ENCODE measurements around the gene METRN. TPM values are rescaled to one million over a fixed set of nuclear protein-coding genes. Genes with fewer than 3 reads are reported as not detected.

The METRN gene
- total RNA-seq, 4 donors from 2014 or later = 13.3 to 29.5 (median 26.0) TPM

- TF ChIP-seq CTCF (IDR thresholded peaks at IDR 0.05; ENCODE audit: low read depth) = no peak
These were observed 35.8 kb upstream of the METRN start for GRCh38 chr16:678858-679813.

GRCh38 chr16:679814-680624 is 34.9 kb upstream of the METRN start, which contains the start of gene STUB1:
STUB1 (plus strand) TSS chr16:680410; CDS start chr16:680526, 116 bp downstream.
- TF ChIP-seq CTCF (IDR thresholded peaks at IDR 0.05; ENCODE audit: low read depth) = no peak

- no peak for TF ChIP-seq CTCF (IDR thresholded peaks at IDR 0.05; ENCODE audit: low read depth)
These were observed 34.3 kb upstream of the METRN start for GRCh38 chr16:680625-680945.

- TF ChIP-seq CTCF (IDR thresholded peaks at IDR 0.05; ENCODE audit: low read depth) = no peak
These were observed 33.8 kb upstream of the METRN start for GRCh38 chr16:680967-681745.

GRCh38 chr16:681746-682427 is 33.0 kb upstream of the METRN start:
- TF ChIP-seq CTCF (IDR thresholded peaks at IDR 0.05; ENCODE audit: low read depth) = no peak

- no peak for TF ChIP-seq CTCF (IDR thresholded peaks at IDR 0.05; ENCODE audit: low read depth)
These were observed 32.2 kb upstream of the METRN start for GRCh38 chr16:682493-683395.

All from subcutaneous adipose tissue (tissue), 4 donors.